GM12878 (cell line): ENCODE measurements around the gene SF3A1. TPM values are rescaled to one million over a fixed set of nuclear protein-coding genes. Genes with fewer than 3 reads are reported as not detected.

Experiments used
- ATAC-seq: fragments of 200-7000 bp; cut with Tn5 transposase; 3 replicates; pipeline ENCODE4 v1.9.1; 2020; ENCODE audit warnings: mild to moderate bottlenecking, moderate library complexity
- BruUV-seq: library from RNA; stranded (reverse); fragments of 400-500 nt; replicated peaks from 2 replicates; lab custom pipeline; 2021; lab: Mats Ljungman, UMichigan
- CTCF ChIA-PET: fragments of 300-600 bp; sonication (Branson Sonifier 250); formaldehyde crosslinking; extraction: SDS; loops from one replicate; lab custom pipeline; 2021; ENCODE audit warnings: inconsistent platforms; lab: Yijun Ruan, JAX
- POLR2A ChIA-PET: fragments of 350-600 bp; formaldehyde crosslinking; extraction: SDS; loops from one replicate; lab custom pipeline; 2021; ENCODE audit warnings: inconsistent platforms; lab: Charles Lee
- RAD21 ChIA-PET: fragments of 300-600 bp; sonication (Branson Sonifier 250); formaldehyde crosslinking; loops from one replicate; lab custom pipeline; 2023; ENCODE audit warnings: antibody characterized with exemption; ENCODE audit not compliant: unreplicated experiment; lab: Charles Lee
- SMC1A ChIA-PET: fragments of 300-600 bp; sonication (Branson Sonifier 250); formaldehyde crosslinking; loops from one replicate; lab custom pipeline; 2023; ENCODE audit not compliant: unreplicated experiment, uncharacterized antibody; lab: Charles Lee
- DNase-seq: peaks from one replicate; pipeline ENCODE4 v3.0.0-alpha.2; 2011; ENCODE audit warnings: low read depth, low spot score
- FAIRE-seq: peaks from 3 replicates; lab custom pipeline; 2011; peaks lifted over from hg19 to GRCh38; lab: Jason Lieb, UNC
- H2AFZ ChIP-seq: 2 replicates; pipeline ENCODE4 v1.6.0; 2011; ENCODE audit warnings: low read depth, low read length, control low read depth; ENCODE audit not compliant: control insufficient read depth
- H3K27ac ChIP-seq: 2 replicates; pipeline ENCODE4 v1.5.1; 2011; ENCODE audit warnings: control low read depth; ENCODE audit not compliant: control insufficient read depth, insufficient read depth
- H3K27me3 ChIP-seq, 2 experiments: replicated peaks in 1 of 2; 2 replicates each; pipeline versions ENCODE4 v1.6.0 to v1.6.1; 2011; ENCODE audit warnings: low read length in 1 of 2; ENCODE audit not compliant: control insufficient read depth in 2 of 2, insufficient read depth in 2 of 2
- H3K36me3 ChIP-seq, 2 experiments: 2 replicates each; pipeline ENCODE4 v1.5.1; 2011; ENCODE audit warnings: low read length in 1 of 2; ENCODE audit not compliant: control insufficient read depth in 2 of 2, insufficient read depth in 2 of 2
- H3K4me1 ChIP-seq: 2 replicates; pipeline ENCODE4 v1.6.1; 2011; ENCODE audit warnings: mild to moderate bottlenecking, low read length, moderate library complexity, mixed read lengths; ENCODE audit not compliant: control insufficient read depth, insufficient read depth
- H3K4me2 ChIP-seq: 2 replicates; pipeline ENCODE4 v1.6.0; 2011; ENCODE audit warnings: control low read depth; ENCODE audit not compliant: control insufficient read depth, insufficient read depth
- H3K4me3 ChIP-seq: fragments of 200-600 bp; sonication (generic); 2 replicates; pipeline ENCODE4 v1.5.1; 2016
- H3K79me2 ChIP-seq: 2 replicates; pipeline ENCODE4 v1.6.0; 2011; ENCODE audit warnings: low read length; ENCODE audit not compliant: control insufficient read depth, insufficient read depth
- H3K9ac ChIP-seq: 2 replicates; pipeline ENCODE4 v1.8.0; 2011; ENCODE audit warnings: low read length, control low read depth, mixed read lengths; ENCODE audit not compliant: control insufficient read depth, insufficient read depth
- H3K9me3 ChIP-seq: replicated peaks from 3 replicates; pipeline ENCODE4 v1.5.1; 2011; ENCODE audit warnings: mild to moderate bottlenecking, low read length; ENCODE audit not compliant: control insufficient read depth, insufficient read depth
- H4K20me1 ChIP-seq: 2 replicates; pipeline ENCODE4 v1.6.0; 2011; ENCODE audit not compliant: control insufficient read depth, insufficient read depth
- BCL3 ChIP-seq: IDR thresholded peaks from 2 replicates; pipeline ENCODE4 v1.6.1; 2011; ENCODE audit warnings: borderline replicate concordance, low read depth, mild to moderate bottlenecking, moderate library complexity, low read length; ENCODE audit not compliant: insufficient read depth, poor library complexity, severe bottlenecking
- CHD4 ChIP-seq: fragments of 200-600 bp; sonication (generic); IDR thresholded peaks from 2 replicates; pipeline ENCODE4 v1.6.1; 2016; ENCODE audit warnings: mild to moderate bottlenecking
- KAT2A ChIP-seq: conservative IDR thresholded peaks from 2 replicates; pipeline ENCODE4 v1.6.1; 2011; ENCODE audit warnings: low read depth, low read length; ENCODE audit not compliant: control insufficient read depth
- KDM1A ChIP-seq: fragments of 200-600 bp; sonication (generic); IDR thresholded peaks from 2 replicates; pipeline ENCODE4 v1.6.1; 2016; ENCODE audit warnings: borderline replicate concordance
- MEF2A ChIP-seq: IDR thresholded peaks from 2 replicates; pipeline ENCODE4 v1.6.1; 2011; ENCODE audit warnings: low read depth, mild to moderate bottlenecking, low read length, moderate library complexity; ENCODE audit not compliant: insufficient read depth
- POU2F2 ChIP-seq: IDR thresholded peaks from 3 replicates; pipeline ENCODE4 v1.6.1; 2011; ENCODE audit warnings: low read depth, mild to moderate bottlenecking, low read length, borderline replicate concordance
- RBBP5 ChIP-seq: fragments of 200-600 bp; sonication (generic); conservative IDR thresholded peaks from 2 replicates; pipeline ENCODE4 v1.6.1; 2016
- TARDBP ChIP-seq: IDR thresholded peaks from 2 replicates; pipeline ENCODE4 v1.6.1; 2016; ENCODE audit warnings: borderline replicate concordance
- WGBS: methylation state at CpG from one replicate; pipeline ENCODE4 v1.1.6; 2016; ENCODE audit warnings: low lambda C conversion rate; ENCODE audit not compliant: insufficient replicate concordance, insufficient coverage; ENCODE audit errors: missing lambda C conversion rate; 5-methylcytosine and 5-hydroxymethylcytosine counted together
- in situ Hi-C: fragments of 300-500 bp; cut with MboI; formaldehyde crosslinking; loops from 9 replicates; pipeline ENCODE4 v1.14.3; 2018; ENCODE audit warnings: mixed read lengths
- intact Hi-C: fragments of 100-400 bp; cut with micrococcal nuclease; formaldehyde crosslinking; loops from one replicate; pipeline ENCODE4 v1.14.2; 2022; ENCODE audit not compliant: unreplicated experiment
- polyA plus RNA-seq, 11 experiments: library from polyadenylated mRNA; depleted of rRNA in 4 of 11; unstranded in 6 of 11; stranded (reverse) in 5 of 11; fragments of >200 nt; fragmentation: Nextera tagmentation in 4 of 11; fragmentation: Illumina TruSeq in 1 of 11; extraction: Ambion mirVana in 4 of 11; extraction: Trizol in 1 of 11; gene quantifications; 1 replicate in 1 of 11; 2 replicates in 10 of 11; pipeline versions ENCODE4 v1.2.1 to v1.2.3, GENCODE V29; 2011 to 2016; ENCODE audit warnings: inconsistent platforms in 2 of 11, missing spikeins in 2 of 11, low read depth in 1 of 11
- total RNA-seq, 4 experiments: library from RNA; depleted of rRNA in 3 of 4; stranded (reverse); fragments of >200 nt in 3 of 4; fragmentation: Illumina TruSeq in 1 of 4; extraction: Trizol in 1 of 4; gene quantifications; 2 replicates each; pipeline versions ENCODE4 v1.2.1 to v1.2.3, GENCODE V29; 2013 to 2021

Gene SF3A1
- total and polyA plus RNA-seq, 10 of the 15 experiments (the other 5 are each of a cell fraction or from before 2014, with no cell fraction given): 10.4 to 239 (median 46.0) TPM

- Histone ChIP-seq H3K79me2 (peaks cover 78% of the 10 kb centered on the region), H3K36me3 (peaks cover 0 to 4% of the 10 kb centered on the region in 2 experiments; a peak in 2 of 4 replicates), H3K4me1 (peaks cover 97% of the 10 kb centered on the region), H3K4me2 (peak overlapping the region; percentile 89), H3K4me3 (peak overlapping the region; percentile 7; the same call in 1 of the 2 replicates), H2AFZ (no peak overlapping the region), H3K9me3 (no peaks in the 10 kb centered on the region), H4K20me1 (no peaks in the 10 kb centered on the region), H3K9ac (no peak overlapping the region), H3K27ac (peak overlapping the region; percentile 87), H3K27me3 (no peaks in the 10 kb centered on the region)
- POLR2A ChIA-PET: interaction anchor here (0.6 to 16.1 kb wide), 6 partner anchors 15 to 113 kb away, joined by 3 to 198 read pairs (median 6); partner anchors contain the start of genes CCDC157, SF3A1 and TBC1D10A
- SMC1A ChIA-PET: interaction anchor here (0.6 to 9.7 kb wide), 12 partner anchors 10 to 81 kb away, joined by 3 to 92 read pairs (median 4); partner anchors contain the start of genes CASTOR1, RNF215 and TBC1D10A
- ATAC-seq: no peak
- CTCF ChIA-PET: interaction anchor here (1.0 to 18.4 kb wide), 5 partner anchors 14 to 203 kb away, joined by 3 to 177 read pairs (median 4); partner anchors contain the start of genes CASTOR1 and TBC1D10A
- 90% methylated on average over 8 of the region's 8 CpGs for WGBS
- TF ChIP-seq KAT2A (no peak), RBBP5 (no peak), BCL3 (no peak), KDM1A (no peak), TARDBP (no peak), CHD4 (no peak), MEF2A (no peak), POU2F2 (0 out of 3 replicates have a peak, but pooled peaks have one; percentile 25)
- FAIRE-seq: no peak
- no TSS peak for BruUV-seq
- in situ Hi-C loops (no loop called here), intact Hi-C loops (loop anchor here (2.0 kb wide), 1 partner anchor 14 kb away; no protein-coding TSS in a partner anchor)
- DNase-seq: no peak
- RAD21 ChIA-PET: interaction anchor here (0.6 to 8.2 kb wide), 9 partner anchors 14 to 114 kb away, joined by 3 to 88 read pairs (median 5); partner anchors contain the start of genes CASTOR1, CCDC157, RNF215 and SF3A1
Measured at GRCh38 chr22:30310881-30311771, 45.6 kb downstream of the SF3A1 start.
